Spinal cord (tissue), 10 donors: ENCODE measurements around the gene ZC2HC1B. TPM values are rescaled to one million over a fixed set of nuclear protein-coding genes. Genes with fewer than 3 reads are reported as not detected.
A peak's percentile ranks its signal among the peaks of the same experiment; 100 is the strongest.
"Not testable (repeated sequence)": the region's sequence is repeated elsewhere in the genome, so short reads cannot be mapped to it uniquely, and the experiment has no call there.

Experiments
- DNase-seq, 6 donors: peaks; one replicate each; pipeline versions ENCODE4 v3.0.0 to v3.0.0-alpha.2; 2013 to 2015; ENCODE audit warnings: low spot score in 6 of 6, low read depth in 4 of 6
- H3K27ac ChIP-seq: one replicate; pipeline ENCODE4 v1.5.1; 2013; ENCODE audit warnings: low read depth, low read length, control low read depth
- H3K27me3 ChIP-seq: one replicate; pipeline ENCODE4 v1.6.1; 2013; ENCODE audit warnings: low read length; ENCODE audit not compliant: control insufficient read depth, insufficient read depth
- H3K36me3 ChIP-seq: one replicate; pipeline ENCODE4 v1.6.1; 2013; ENCODE audit warnings: low read length; ENCODE audit not compliant: control insufficient read depth, insufficient read depth
- H3K4me1 ChIP-seq: one replicate; pipeline ENCODE4 v1.6.1; 2013; ENCODE audit warnings: low read length; ENCODE audit not compliant: control insufficient read depth, insufficient read depth
- H3K4me3 ChIP-seq: one replicate; pipeline ENCODE4 v1.5.1; 2013; ENCODE audit warnings: low read depth, low read length, control low read depth
- H3K9me3 ChIP-seq: one replicate; pipeline ENCODE4 v1.6.1; 2013; ENCODE audit warnings: low read length; ENCODE audit not compliant: control insufficient read depth, insufficient read depth
- WGBS: methylation state at CpG from one replicate; pipeline ENCODE4 v1.1.5; 2013; ENCODE audit warnings: missing lambda C conversion rate; ENCODE audit not compliant: insufficient coverage; 5-methylcytosine and 5-hydroxymethylcytosine counted together
- polyA plus RNA-seq, 2 donors: library from polyadenylated mRNA; unstranded; fragments of 120-200 nt; gene quantifications; one replicate each; pipeline ENCODE4 v1.2.1, GENCODE V29; 2013; ENCODE audit not compliant: insufficient read length in 2 of 2
- total RNA-seq, 2 donors: library from RNA; depleted of rRNA in 1 of 2; stranded (reverse); fragments of 120-200 nt in 1 of 2; fragments of >200 nt in 1 of 2; gene quantifications; one replicate each; pipeline versions ENCODE4 v1.2.3 to v1.2.4, GENCODE V29; 2013 to 2014
- donor health status: healthy.

ZC2HC1B gene
- total and polyA plus RNA-seq, 4 donors: 0.17 TPM; not detected in 3

GRCh38 chr6:143911028-143911427 is 46.8 kb downstream of the ZC2HC1B start:
- H3K36me3 ChIP-seq: no peaks in the 10 kb centered on the region
- H3K27ac ChIP-seq: no peak overlapping the region
- peaks cover 7% of the 10 kb centered on the region for H3K9me3 ChIP-seq
- WGBS: 100% methylated on average over 1 of the region's 1 CpG
- no peak for DNase-seq
- H3K4me1 ChIP-seq: no peaks in the 10 kb centered on the region
- no peak overlapping the region for H3K4me3 ChIP-seq
- H3K27me3 ChIP-seq: no peaks in the 10 kb centered on the region

GRCh38 chr6:143912671-143913070 is 48.4 kb downstream of the ZC2HC1B start:
- no peak for DNase-seq
- no peaks in the 10 kb centered on the region for H3K4me1 ChIP-seq
- H3K4me3 ChIP-seq: no peak overlapping the region
- H3K27ac ChIP-seq: no peak overlapping the region
- WGBS: 75% methylated on average over 1 of the region's 1 CpG
- H3K27me3 ChIP-seq: no peaks in the 10 kb centered on the region
- H3K36me3 ChIP-seq: no peaks in the 10 kb centered on the region
- H3K9me3 ChIP-seq: peaks cover 7% of the 10 kb centered on the region

GRCh38 chr6:143917026-143917425 is 52.8 kb downstream of the ZC2HC1B start:
- H3K27ac ChIP-seq, H3K9me3 ChIP-seq, H3K36me3 ChIP-seq, DNase-seq, H3K4me3 ChIP-seq, H3K27me3 ChIP-seq, H3K4me1 ChIP-seq: not testable (repeated sequence)
- WGBS: 75% methylated on average over 3 of the region's 4 CpGs

- DNase-seq: no peak
- no peak overlapping the region for H3K4me3 ChIP-seq
- no peak overlapping the region for H3K27ac ChIP-seq
- WGBS: no CpG with 5 or more reads among the region's 1 CpG
- no peaks in the 10 kb centered on the region for H3K36me3 ChIP-seq
- H3K9me3 ChIP-seq: peaks cover 2% of the 10 kb centered on the region
- no peaks in the 10 kb centered on the region for H3K4me1 ChIP-seq
- no peaks in the 10 kb centered on the region for H3K27me3 ChIP-seq
Observed at GRCh38 chr6:143928853-143929252, 64.6 kb downstream of the ZC2HC1B start.

- Histone ChIP-seq H3K4me3 (no peak overlapping the region), H3K27me3 (no peaks in the 10 kb centered on the region), H3K9me3 (peaks cover 2% of the 10 kb centered on the region), H3K27ac (no peak overlapping the region), H3K4me1 (no peaks in the 10 kb centered on the region), H3K36me3 (no peaks in the 10 kb centered on the region)
- no peak for DNase-seq
Observed at GRCh38 chr6:143929975-143930374, 65.7 kb downstream of the ZC2HC1B start.

- WGBS: 100% methylated on average over 1 of the region's 1 CpG
- no peak overlapping the region for H3K27ac ChIP-seq
- peaks cover 2% of the 10 kb centered on the region for H3K9me3 ChIP-seq
- no peaks in the 10 kb centered on the region for H3K27me3 ChIP-seq
- peak in 1 of 6 donors; percentile 24 for DNase-seq
- no peaks in the 10 kb centered on the region for H3K36me3 ChIP-seq
- no peaks in the 10 kb centered on the region for H3K4me1 ChIP-seq
- H3K4me3 ChIP-seq: no peak overlapping the region
Observed at GRCh38 chr6:143934331-143934730, 70.1 kb downstream of the ZC2HC1B start.

GRCh38 chr6:143934867-143935266 is 70.6 kb downstream of the ZC2HC1B start:
- no peak for DNase-seq
- no peak overlapping the region for H3K4me3 ChIP-seq
- no peaks in the 10 kb centered on the region for H3K4me1 ChIP-seq
- peaks cover 2% of the 10 kb centered on the region for H3K9me3 ChIP-seq
- WGBS: 85% methylated on average over 4 of the region's 4 CpGs
- H3K27me3 ChIP-seq: no peaks in the 10 kb centered on the region
- no peaks in the 10 kb centered on the region for H3K36me3 ChIP-seq
- H3K27ac ChIP-seq: no peak overlapping the region

GRCh38 chr6:143936347-143936746 is 72.1 kb downstream of the ZC2HC1B start:
- no peak for DNase-seq
- no peaks in the 10 kb centered on the region for H3K36me3 ChIP-seq
- no peaks in the 10 kb centered on the region for H3K27me3 ChIP-seq
- H3K4me1 ChIP-seq: no peaks in the 10 kb centered on the region
- H3K4me3 ChIP-seq: no peak overlapping the region
- WGBS: 100% methylated on average over 1 of the region's 3 CpGs
- H3K27ac ChIP-seq: no peak overlapping the region
- peaks cover 2% of the 10 kb centered on the region for H3K9me3 ChIP-seq

- Histone ChIP-seq H3K4me1 (no peaks in the 10 kb centered on the region), H3K36me3 (no peaks in the 10 kb centered on the region), H3K27ac (no peak overlapping the region), H3K9me3 (peaks cover 2% of the 10 kb centered on the region), H3K4me3 (no peak overlapping the region), H3K27me3 (no peaks in the 10 kb centered on the region)
- WGBS: 100% methylated on average over 3 of the region's 5 CpGs
- DNase-seq: no peak
Observed at GRCh38 chr6:143936778-143937667, 72.7 kb downstream of the ZC2HC1B start.

- DNase-seq: no peak
- Histone ChIP-seq H3K9me3 (no peaks in the 10 kb centered on the region), H3K4me1 (no peaks in the 10 kb centered on the region), H3K27me3 (no peaks in the 10 kb centered on the region), H3K36me3 (no peaks in the 10 kb centered on the region), H3K27ac (no peak overlapping the region), H3K4me3 (no peak overlapping the region)
- WGBS: no CpG with 5 or more reads among the region's 1 CpG
Observed at GRCh38 chr6:143937668-143937970, 73.3 kb downstream of the ZC2HC1B start.
